PC-9 (cell line): ENCODE measurements around the gene OSM.

Source experiments
- CTCF ChIP-seq: fragments of 200-600 bp; sonication (generic); conservative IDR thresholded peaks from 2 replicates; pipeline ENCODE4 v1.6.1; 2017; ENCODE audit warnings: mixed run types, antibody characterized with exemption, mild to moderate bottlenecking, moderate library complexity
- EZH2 ChIP-seq: fragments of 200-600 bp; sonication (generic); IDR thresholded peaks from 2 replicates; pipeline ENCODE4 v1.8.0; 2017; ENCODE audit warnings: antibody characterized with exemption, low read depth

GRCh38 chr22:30302810-30303138 lies 36.1 kb upstream of the OSM start:
- no peak for TF ChIP-seq CTCF
- TF ChIP-seq EZH2 = no peak
